DND-41 (cell line): ENCODE results near the gene CTNNA3.
A peak's percentile ranks its signal among the peaks of the same experiment; 100 is the strongest.

Experiments
- ATAC-seq: fragments of 200-7000 bp; cut with Tn5 transposase; 3 replicates; pipeline ENCODE4 v1.9.1; 2021; ENCODE audit warnings: low read depth; ENCODE audit not compliant: insufficient read depth
- DNase-seq: peaks from one replicate; pipeline ENCODE4 v3.0.0-alpha.2; 2020
- H2AFZ ChIP-seq: 2 replicates; pipeline ENCODE4 v1.6.0; 2012; ENCODE audit warnings: low read depth, low read length
- H3K27ac ChIP-seq: 2 replicates; pipeline ENCODE4 v1.5.1; 2012; ENCODE audit warnings: low read length, inconsistent platforms
- H3K27me3 ChIP-seq: fragments of 200-600 bp; sonication (generic); 2 replicates; pipeline ENCODE4 v1.6.0; 2012; ENCODE audit warnings: low read length, mild to moderate bottlenecking, inconsistent platforms; ENCODE audit not compliant: insufficient read depth, poor library complexity
- H3K36me3 ChIP-seq: 2 replicates; pipeline ENCODE4 v1.5.1; 2012; ENCODE audit warnings: low read length, inconsistent platforms; ENCODE audit not compliant: insufficient read depth
- H3K4me1 ChIP-seq: 2 replicates; pipeline ENCODE4 v1.5.1; 2012; ENCODE audit warnings: mild to moderate bottlenecking, low read length; ENCODE audit not compliant: insufficient read depth
- H3K4me2 ChIP-seq: 2 replicates; pipeline ENCODE4 v1.6.0; 2012; ENCODE audit warnings: mild to moderate bottlenecking, moderate library complexity, low read length, inconsistent platforms; ENCODE audit not compliant: insufficient read depth
- H3K4me3 ChIP-seq, 2 experiments: fragments of 200-600 bp in 1 of 2; shearing (Covaris generic) in 1 of 2; 2 replicates each; pipeline ENCODE4 v1.5.1; 2012 to 2016; ENCODE audit warnings: inconsistent platforms in 2 of 2, low read length in 2 of 2, mild to moderate bottlenecking in 2 of 2, low read depth in 1 of 2, moderate library complexity in 1 of 2
- H3K79me2 ChIP-seq: 2 replicates; pipeline ENCODE4 v1.6.0; 2012; ENCODE audit warnings: low read length, inconsistent platforms; ENCODE audit not compliant: insufficient read depth
- H3K9ac ChIP-seq: 2 replicates; pipeline ENCODE4 v1.6.0; 2012; ENCODE audit warnings: low read depth, mild to moderate bottlenecking, inconsistent platforms, low read length, moderate library complexity
- H3K9me3 ChIP-seq: 2 replicates; pipeline ENCODE4 v1.5.1; 2012; ENCODE audit warnings: low read length, moderate library complexity, mild to moderate bottlenecking, inconsistent platforms; ENCODE audit not compliant: insufficient read depth, severe bottlenecking
- H4K20me1 ChIP-seq: 2 replicates; pipeline ENCODE4 v1.6.0; 2012; ENCODE audit warnings: low read length; ENCODE audit not compliant: insufficient read depth
- CTCF ChIP-seq: IDR thresholded peaks from 2 replicates; pipeline ENCODE4 v1.5.1; 2012; ENCODE audit warnings: borderline replicate concordance, low read length, moderate library complexity, mild to moderate bottlenecking; ENCODE audit not compliant: poor library complexity, severe bottlenecking; ENCODE audit errors: extremely low read depth
- EZH2 ChIP-seq: IDR thresholded peaks from 3 replicates; pipeline ENCODE4 v1.6.1; 2012; ENCODE audit warnings: borderline replicate concordance, low read depth, mild to moderate bottlenecking, moderate library complexity, low read length, inconsistent platforms; ENCODE audit not compliant: severe bottlenecking

The CTNNA3 gene

GRCh38 chr10:66189271-66189670, 1506.7 kb downstream of the CTNNA3 start:
- H3K4me2 ChIP-seq, result no peak overlapping the region
- no peaks in the 10 kb centered on the region for H3K4me1 ChIP-seq
- TF ChIP-seq EZH2 (no peak), CTCF (no peak)
- DNase-seq (no peak), ATAC-seq (no peak)
- H2AFZ ChIP-seq, result no peak overlapping the region
- no peak overlapping the region for H3K9ac ChIP-seq
- H3K9me3 ChIP-seq, result no peaks in the 10 kb centered on the region
- H3K4me3 ChIP-seq, result no peak overlapping the region
- H3K27ac ChIP-seq, result no peak overlapping the region
- no peaks in the 10 kb centered on the region for H4K20me1 ChIP-seq
- H3K36me3 ChIP-seq, result no peaks in the 10 kb centered on the region
- no peaks in the 10 kb centered on the region for H3K79me2 ChIP-seq
- H3K27me3 ChIP-seq, result no peaks in the 10 kb centered on the region

GRCh38 chr10:66187053-66187733, 1508.8 kb downstream of the CTNNA3 start:
- H3K4me1 ChIP-seq, result no peaks in the 10 kb centered on the region
- H3K36me3 ChIP-seq, result no peaks in the 10 kb centered on the region
- H3K9ac ChIP-seq, result no peak overlapping the region
- DNase-seq, result no peak
- H3K27me3 ChIP-seq, result no peaks in the 10 kb centered on the region
- H3K4me3 ChIP-seq, result no peak overlapping the region
- no peak overlapping the region for H2AFZ ChIP-seq
- no peaks in the 10 kb centered on the region for H3K9me3 ChIP-seq
- H3K79me2 ChIP-seq, result no peaks in the 10 kb centered on the region
- H4K20me1 ChIP-seq, result no peaks in the 10 kb centered on the region
- peak; percentile 66; the same call in 2 of the 3 replicates for ATAC-seq
- TF ChIP-seq CTCF, result no peak
- no peak overlapping the region for H3K4me2 ChIP-seq
- no peak overlapping the region for H3K27ac ChIP-seq

- Histone ChIP-seq H3K4me2 (no peak overlapping the region), H2AFZ (no peak overlapping the region), H3K36me3 (no peaks in the 10 kb centered on the region), H3K4me1 (peaks cover 3% of the 10 kb centered on the region; the same call in 1 of the 2 replicates), H3K79me2 (no peaks in the 10 kb centered on the region), H4K20me1 (no peaks in the 10 kb centered on the region), H3K9ac (no peak overlapping the region), H3K27ac (no peak overlapping the region), H3K4me3 (no peak overlapping the region), H3K27me3 (no peaks in the 10 kb centered on the region), H3K9me3 (no peaks in the 10 kb centered on the region)
- DNase-seq (no peak), ATAC-seq (no peak)
- no peak for TF ChIP-seq CTCF
- no peak for TF ChIP-seq EZH2
Measured at GRCh38 chr10:66183028-66183427, 1513.0 kb downstream of the CTNNA3 start.
